Hepatocyte (in vitro differentiated cells): Measurements from ENCODE around the gene JARID2. TPM values are rescaled to one million over a fixed set of nuclear protein-coding genes. Genes with fewer than 3 reads are reported as not detected.
A peak's percentile ranks its signal among the peaks of the same experiment; 100 is the strongest.

ENCODE experiments used
- DNase-seq: peaks from one replicate; pipeline ENCODE4 v3.0.0-alpha.2; 2016; ENCODE audit warnings: low spot score
- H2AFZ ChIP-seq: fragments of 200-600 bp; sonication (generic); 2 replicates; pipeline ENCODE4 v1.6.0; 2016; ENCODE audit warnings: antibody characterized with exemption, mild to moderate bottlenecking
- H3K27ac ChIP-seq: fragments of 200-600 bp; sonication (generic); 2 replicates; pipeline ENCODE4 v1.5.1; 2016; ENCODE audit warnings: mild to moderate bottlenecking
- H3K27me3 ChIP-seq: fragments of 200-600 bp; sonication (generic); 2 replicates; pipeline ENCODE4 v1.6.1; 2016
- H3K36me3 ChIP-seq: fragments of 200-600 bp; sonication (generic); replicated peaks from 2 replicates; pipeline ENCODE4 v1.5.1; 2016; ENCODE audit warnings: low read depth; ENCODE audit not compliant: insufficient read depth
- H3K4me1 ChIP-seq: fragments of 200-600 bp; sonication (generic); 2 replicates; pipeline ENCODE4 v1.5.1; 2016; ENCODE audit warnings: mild to moderate bottlenecking, moderate library complexity; ENCODE audit not compliant: insufficient read depth
- H3K4me2 ChIP-seq: fragments of 200-600 bp; sonication (generic); 2 replicates; pipeline ENCODE4 v1.6.0; 2016
- H3K4me3 ChIP-seq: fragments of 200-600 bp; sonication (generic); 2 replicates; pipeline ENCODE4 v1.5.1; 2016; ENCODE audit warnings: mild to moderate bottlenecking
- H3K79me2 ChIP-seq: fragments of 200-600 bp; sonication (generic); 2 replicates; pipeline ENCODE4 v1.6.0; 2017; ENCODE audit warnings: mild to moderate bottlenecking
- H3K9me2 ChIP-seq: fragments of 200-600 bp; sonication (generic); replicated peaks from 2 replicates; pipeline ENCODE4 v1.6.0; 2017; ENCODE audit warnings: mild to moderate bottlenecking; ENCODE audit not compliant: insufficient read depth
- H3K9me3 ChIP-seq: fragments of 200-600 bp; sonication (generic); 2 replicates; pipeline ENCODE4 v1.5.1; 2016; ENCODE audit warnings: low read depth, mild to moderate bottlenecking
- H4K20me1 ChIP-seq: fragments of 200-600 bp; sonication (generic); 2 replicates; pipeline ENCODE4 v1.6.0; 2016; ENCODE audit warnings: mild to moderate bottlenecking; ENCODE audit not compliant: insufficient read depth, poor library complexity, severe bottlenecking
- CTCF ChIP-seq: fragments of 200-600 bp; sonication (generic); IDR thresholded peaks from 2 replicates; pipeline ENCODE4 v1.5.1; 2016; ENCODE audit warnings: antibody characterized with exemption, mild to moderate bottlenecking; ENCODE audit not compliant: poor library complexity
- EZH2 ChIP-seq: fragments of 200-600 bp; sonication (generic); IDR thresholded peaks from 2 replicates; pipeline ENCODE4 v1.6.1; 2016; ENCODE audit warnings: antibody characterized with exemption, mild to moderate bottlenecking, borderline replicate concordance
- EZH2phosphoT487 ChIP-seq: fragments of 200-600 bp; sonication (generic); IDR thresholded peaks from one replicate; pipeline ENCODE4 v1.6.1; 2018; ENCODE audit warnings: antibody characterized with exemption, mild to moderate bottlenecking, low read depth, moderate library complexity; ENCODE audit not compliant: unreplicated experiment, severe bottlenecking
- WGBS: methylation state at CpG from one replicate; pipeline ENCODE4 v1.1.6; 2016; ENCODE audit warnings: low lambda C conversion rate; ENCODE audit errors: missing lambda C conversion rate; 5-methylcytosine and 5-hydroxymethylcytosine counted together
- polyA plus RNA-seq: library from polyadenylated mRNA; unstranded; fragments of >200 nt; fragmentation: Nextera tagmentation; extraction: Ambion mirVana; gene quantifications from 2 replicates; pipeline ENCODE4 v1.2.1, GENCODE V29; 2016
- total RNA-seq: library from RNA; depleted of rRNA; stranded (reverse); fragments of >200 nt; gene quantifications from 2 replicates; pipeline ENCODE4 v1.2.3, GENCODE V29; 2014

JARID2 gene
- total and polyA plus RNA-seq, 2 experiments from 2014 or later, result 4.6 to 11.6 TPM

- no peaks in the 10 kb centered on the region for H3K36me3 ChIP-seq
- H3K9me3 ChIP-seq, result no peaks in the 10 kb centered on the region
- no peak overlapping the region for H3K4me2 ChIP-seq
- peaks cover 6% of the 10 kb centered on the region for H4K20me1 ChIP-seq
- peaks cover 24% of the 10 kb centered on the region for H3K4me1 ChIP-seq
- WGBS, result 85% methylated on average over 3 of the region's 3 CpGs
- H3K9me2 ChIP-seq, result no peaks in the 10 kb centered on the region
- H3K27ac ChIP-seq, result no peak overlapping the region
- H3K27me3 ChIP-seq, result no peaks in the 10 kb centered on the region
- DNase-seq, result no peak
- no peak overlapping the region for H3K4me3 ChIP-seq
- H2AFZ ChIP-seq, result no peak overlapping the region
- TF ChIP-seq EZH2phosphoT487 (no peak), EZH2 (no peak), CTCF (no peak)
- H3K79me2 ChIP-seq, result peaks cover 85% of the 10 kb centered on the region
Measured at GRCh38 chr6:15342114-15342513, 96.2 kb downstream of the JARID2 start.

- Histone ChIP-seq H3K9me2 (no peaks in the 10 kb centered on the region), H3K27me3 (no peaks in the 10 kb centered on the region), H3K9me3 (no peaks in the 10 kb centered on the region), H3K36me3 (no peaks in the 10 kb centered on the region), H3K4me2 (peak overlapping the region; percentile 13), H3K27ac (no peak overlapping the region), H2AFZ (no peak overlapping the region), H4K20me1 (peaks cover 6% of the 10 kb centered on the region), H3K4me3 (no peak overlapping the region), H3K79me2 (peaks cover 85% of the 10 kb centered on the region), H3K4me1 (peaks cover 19% of the 10 kb centered on the region)
- WGBS, result 64% methylated on average over 8 of the region's 8 CpGs
- DNase-seq, result no peak
- TF ChIP-seq CTCF (no peak), EZH2 (no peak), EZH2phosphoT487 (no peak)
Measured at GRCh38 chr6:15343490-15344191, 97.8 kb downstream of the JARID2 start.

GRCh38 chr6:15344192-15344519 lies 98.3 kb downstream of the JARID2 start:
- WGBS, result 47% methylated on average over 3 of the region's 3 CpGs
- H3K27me3 ChIP-seq, result no peaks in the 10 kb centered on the region
- peaks cover 86% of the 10 kb centered on the region for H3K79me2 ChIP-seq
- H4K20me1 ChIP-seq, result peaks cover 6% of the 10 kb centered on the region
- TF ChIP-seq EZH2phosphoT487 (no peak), CTCF (no peak), EZH2 (no peak)
- no peak overlapping the region for H3K27ac ChIP-seq
- no peak overlapping the region for H2AFZ ChIP-seq
- peak overlapping the region; percentile 13 for H3K4me2 ChIP-seq
- H3K4me1 ChIP-seq, result peaks cover 16% of the 10 kb centered on the region
- no peaks in the 10 kb centered on the region for H3K9me2 ChIP-seq
- H3K9me3 ChIP-seq, result no peaks in the 10 kb centered on the region
- no peak overlapping the region for H3K4me3 ChIP-seq
- no peak for DNase-seq
- no peaks in the 10 kb centered on the region for H3K36me3 ChIP-seq
